Ovary (tissue), 3 donors: ENCODE measurements around the gene OGFRL1.

Experiments
- EP300 ChIP-seq: sonication (generic); formaldehyde crosslinking; IDR thresholded peaks from one replicate; pipeline ENCODE4 v1.6.1; 2017; ENCODE audit warnings: antibody characterized with exemption
- POLR2A ChIP-seq: fragments of 450-650 bp; IDR thresholded peaks from one replicate; pipeline ENCODE4 v1.6.1; 2017; ENCODE audit warnings: antibody characterized with exemption, mild to moderate bottlenecking, moderate library complexity
- TF ChIP-seq, protein P1 (sequence below), 3 donors: fragments of 450-650 bp in 2 of 3; fragments of 200-600 bp in 1 of 3; IDR thresholded peaks; one replicate each; pipeline versions ENCODE4 v1.5.1 to v1.8.0; 2016 to 2022; ENCODE audit warnings: antibody characterized with exemption in 3 of 3, mild to moderate bottlenecking in 1 of 3
- donor health status: DM: no; HTN: no; CAD: no.

DNA sequence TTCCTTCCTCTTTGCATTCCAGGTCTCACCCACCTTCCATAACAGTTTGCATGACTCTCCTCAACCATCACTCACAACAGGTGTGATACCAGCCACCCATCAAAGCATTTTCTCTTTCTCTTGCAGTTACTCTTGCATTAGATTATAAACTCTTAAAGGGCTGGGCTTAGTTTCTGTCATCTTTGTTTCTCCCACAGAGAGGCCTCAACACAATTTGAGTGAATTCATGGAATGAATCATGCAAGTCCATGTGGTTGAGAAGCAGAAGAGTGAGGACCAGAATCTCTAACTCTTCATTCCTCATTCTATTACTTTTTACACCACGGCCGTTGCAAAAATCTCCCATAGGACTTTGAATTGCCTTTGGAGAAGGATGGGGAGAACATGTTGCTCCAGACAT lies 31.4 kb downstream of the OGFRL1 start:
- no peak for TF ChIP-seq EP300
- TF ChIP-seq, protein P1, sequence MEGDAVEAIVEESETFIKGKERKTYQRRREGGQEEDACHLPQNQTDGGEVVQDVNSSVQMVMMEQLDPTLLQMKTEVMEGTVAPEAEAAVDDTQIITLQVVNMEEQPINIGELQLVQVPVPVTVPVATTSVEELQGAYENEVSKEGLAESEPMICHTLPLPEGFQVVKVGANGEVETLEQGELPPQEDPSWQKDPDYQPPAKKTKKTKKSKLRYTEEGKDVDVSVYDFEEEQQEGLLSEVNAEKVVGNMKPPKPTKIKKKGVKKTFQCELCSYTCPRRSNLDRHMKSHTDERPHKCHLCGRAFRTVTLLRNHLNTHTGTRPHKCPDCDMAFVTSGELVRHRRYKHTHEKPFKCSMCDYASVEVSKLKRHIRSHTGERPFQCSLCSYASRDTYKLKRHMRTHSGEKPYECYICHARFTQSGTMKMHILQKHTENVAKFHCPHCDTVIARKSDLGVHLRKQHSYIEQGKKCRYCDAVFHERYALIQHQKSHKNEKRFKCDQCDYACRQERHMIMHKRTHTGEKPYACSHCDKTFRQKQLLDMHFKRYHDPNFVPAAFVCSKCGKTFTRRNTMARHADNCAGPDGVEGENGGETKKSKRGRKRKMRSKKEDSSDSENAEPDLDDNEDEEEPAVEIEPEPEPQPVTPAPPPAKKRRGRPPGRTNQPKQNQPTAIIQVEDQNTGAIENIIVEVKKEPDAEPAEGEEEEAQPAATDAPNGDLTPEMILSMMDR (IDR thresholded peaks at IDR 0.05) = no peak
- no peak for TF ChIP-seq POLR2A
